ENCODE measurements around the gene KCNIP3. TPM values are rescaled to one million over a fixed set of nuclear protein-coding genes. Genes with fewer than 3 reads are reported as not detected.

The KCNIP3 gene
- total RNA-seq, 3 donors from 2014 or later (not counting 1 experiment from before 2014, with no cell fraction given) = 0.52 to 1.4 TPM; not detected in 1

DNA sequence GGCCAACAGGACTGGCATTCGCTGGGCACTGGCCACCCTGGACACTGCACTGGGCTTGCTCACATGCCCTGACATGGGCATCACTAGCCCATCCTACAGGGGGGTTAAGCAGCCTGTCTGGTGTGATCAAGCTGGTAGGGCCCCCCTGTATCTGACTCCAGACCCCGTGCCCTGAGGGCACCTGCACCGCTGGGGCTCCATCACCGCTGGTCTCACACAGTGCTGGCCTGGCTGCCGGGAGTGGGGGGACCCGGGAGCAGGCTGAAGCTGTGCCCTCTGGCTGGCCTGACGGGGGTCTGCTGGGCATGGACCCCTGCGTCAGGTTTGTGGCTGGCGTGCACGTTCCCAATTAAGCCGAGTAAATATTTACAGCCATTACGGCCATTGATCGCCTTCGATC, 32.3 kb downstream of the KCNIP3 start:
- DNase-seq (no peak), ATAC-seq (no peak)
- H3K4me1 ChIP-seq (ENCODE audit: control insufficient read depth, insufficient read depth, low read length) = no peaks in the 10 kb centered on the region
- 92% methylated on average over 14 of the region's 14 CpGs for WGBS (ENCODE audit: insufficient coverage)
- H3K9me3 ChIP-seq (ENCODE audit: control insufficient read depth, insufficient read depth, low read length) = no peaks in the 10 kb centered on the region
- Mint-ChIP-seq H3K4me3 (no peak overlapping the region), H3K27ac (no peak overlapping the region), H3K36me3 (no peaks in the 10 kb centered on the region), H3K4me1 (no peaks in the 10 kb centered on the region), H3K9me3 (no peaks in the 10 kb centered on the region), H3K27me3 (ENCODE audit: low read depth in 2 of 2) (peaks cover 0 to under 1% of the 10 kb centered on the region in 2 donors)
- no peak overlapping the region for H3K27ac ChIP-seq (ENCODE audit: low read length)
- no peak overlapping the region for H3K4me3 ChIP-seq (ENCODE audit: low read length)
- no peaks in the 10 kb centered on the region for H3K36me3 ChIP-seq (ENCODE audit: control insufficient read depth, insufficient read depth, low read length)
- no peaks in the 10 kb centered on the region for H3K27me3 ChIP-seq (ENCODE audit: control insufficient read depth, insufficient read depth, low read length)
- intact Hi-C loops (cut with micrococcal nuclease) = no loop called here
- TF ChIP-seq, protein P1, sequence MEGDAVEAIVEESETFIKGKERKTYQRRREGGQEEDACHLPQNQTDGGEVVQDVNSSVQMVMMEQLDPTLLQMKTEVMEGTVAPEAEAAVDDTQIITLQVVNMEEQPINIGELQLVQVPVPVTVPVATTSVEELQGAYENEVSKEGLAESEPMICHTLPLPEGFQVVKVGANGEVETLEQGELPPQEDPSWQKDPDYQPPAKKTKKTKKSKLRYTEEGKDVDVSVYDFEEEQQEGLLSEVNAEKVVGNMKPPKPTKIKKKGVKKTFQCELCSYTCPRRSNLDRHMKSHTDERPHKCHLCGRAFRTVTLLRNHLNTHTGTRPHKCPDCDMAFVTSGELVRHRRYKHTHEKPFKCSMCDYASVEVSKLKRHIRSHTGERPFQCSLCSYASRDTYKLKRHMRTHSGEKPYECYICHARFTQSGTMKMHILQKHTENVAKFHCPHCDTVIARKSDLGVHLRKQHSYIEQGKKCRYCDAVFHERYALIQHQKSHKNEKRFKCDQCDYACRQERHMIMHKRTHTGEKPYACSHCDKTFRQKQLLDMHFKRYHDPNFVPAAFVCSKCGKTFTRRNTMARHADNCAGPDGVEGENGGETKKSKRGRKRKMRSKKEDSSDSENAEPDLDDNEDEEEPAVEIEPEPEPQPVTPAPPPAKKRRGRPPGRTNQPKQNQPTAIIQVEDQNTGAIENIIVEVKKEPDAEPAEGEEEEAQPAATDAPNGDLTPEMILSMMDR (IDR thresholded peaks at IDR 0.05) = no peak

DNA sequence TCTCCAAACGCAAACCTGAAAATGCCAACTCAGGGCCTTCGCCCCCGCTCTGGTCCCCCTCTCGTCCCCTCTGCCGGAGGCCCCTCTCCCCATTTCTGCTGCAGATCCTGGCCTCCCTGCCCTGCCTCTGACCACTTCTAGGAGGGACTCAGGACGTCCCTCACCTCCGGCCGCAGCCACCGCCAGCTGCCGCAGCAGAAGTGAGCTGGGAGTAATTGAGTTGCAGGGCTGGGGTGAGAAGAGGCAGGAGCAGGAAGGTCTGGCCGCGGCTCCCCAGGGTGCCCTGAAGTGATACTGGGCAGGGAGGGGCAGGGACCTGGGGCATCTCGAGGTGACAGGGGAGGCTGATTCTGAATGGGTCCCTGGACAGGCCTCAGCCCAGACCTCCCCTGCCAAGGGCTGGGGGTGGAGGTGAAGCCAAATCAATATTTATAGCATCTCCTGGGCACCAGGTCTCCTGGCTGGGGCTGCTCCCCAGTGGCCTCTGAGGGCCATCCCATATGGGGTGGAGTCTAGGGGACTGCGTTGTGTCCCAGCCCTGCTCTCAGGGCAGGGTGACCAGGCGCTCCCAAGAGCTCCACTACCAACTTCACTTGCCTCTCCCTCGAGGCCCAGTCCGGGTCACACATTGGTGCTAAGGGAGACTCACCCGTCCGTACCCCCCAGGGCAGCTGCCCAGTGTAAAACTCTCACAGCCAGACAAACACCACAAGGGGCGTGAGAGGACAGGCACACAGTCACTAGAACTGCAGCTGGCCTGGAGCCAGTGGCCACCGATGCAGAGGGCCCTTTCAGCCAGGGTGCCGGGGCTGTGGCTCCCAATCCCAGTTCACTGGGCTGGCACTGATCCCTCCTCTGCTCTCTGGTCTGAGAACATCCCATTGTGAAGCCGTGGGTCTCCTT, 33.0 kb downstream of the KCNIP3 start:
- H3K9me3 ChIP-seq (ENCODE audit: control insufficient read depth, insufficient read depth, low read length) = no peaks in the 10 kb centered on the region
- no peaks in the 10 kb centered on the region for H3K36me3 Mint-ChIP-seq
- no peaks in the 10 kb centered on the region for H3K36me3 ChIP-seq (ENCODE audit: control insufficient read depth, insufficient read depth, low read length)
- no peaks in the 10 kb centered on the region for H3K4me1 Mint-ChIP-seq
- H3K27ac Mint-ChIP-seq = no peak overlapping the region
- ATAC-seq (no peak), DNase-seq (no peak)
- H3K27me3 ChIP-seq (ENCODE audit: control insufficient read depth, insufficient read depth, low read length) = no peaks in the 10 kb centered on the region
- H3K27ac ChIP-seq (ENCODE audit: low read length) = no peak overlapping the region
- H3K9me3 Mint-ChIP-seq = no peaks in the 10 kb centered on the region
- H3K27me3 Mint-ChIP-seq (ENCODE audit: low read depth in 2 of 2) = peaks cover 0 to 2% of the 10 kb centered on the region in 2 donors
- H3K4me1 ChIP-seq (ENCODE audit: control insufficient read depth, insufficient read depth, low read length) = no peaks in the 10 kb centered on the region
- no peak overlapping the region for H3K4me3 ChIP-seq (ENCODE audit: low read length)
- TF ChIP-seq, protein P1 (IDR thresholded peaks at IDR 0.05) = no peak
- WGBS (ENCODE audit: insufficient coverage) = 87% methylated on average over 23 of the region's 23 CpGs
- H3K4me3 Mint-ChIP-seq = no peak overlapping the region
- intact Hi-C loops (cut with micrococcal nuclease) = no loop called here

DNA sequence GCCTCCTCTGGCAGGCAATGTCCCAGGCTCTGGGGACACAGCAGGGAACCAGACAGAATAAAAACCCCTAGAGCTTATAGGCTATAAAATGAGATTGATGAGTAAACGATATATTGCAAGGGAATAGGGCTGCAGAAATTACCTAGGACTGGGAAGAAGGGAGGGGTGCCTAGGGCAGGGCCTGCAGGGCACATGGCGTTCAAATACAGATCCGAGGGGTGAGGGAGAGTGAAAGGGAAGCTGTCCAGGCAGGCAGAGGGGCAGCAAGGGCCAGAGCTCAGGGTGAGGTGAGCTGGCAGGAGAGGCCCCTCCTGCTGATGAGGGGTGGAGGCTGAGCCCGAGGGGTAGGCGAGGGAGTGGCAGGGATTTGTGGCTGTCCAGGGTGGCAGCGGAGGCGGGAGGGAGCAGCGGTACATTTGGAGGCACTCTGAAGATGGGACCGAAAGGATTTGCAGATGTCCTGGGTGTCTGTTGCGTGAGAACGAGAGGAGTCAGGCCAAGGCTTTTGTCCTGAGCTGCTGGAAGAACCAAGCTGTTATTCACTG, 33.7 kb downstream of the KCNIP3 start:
- Histone ChIP-seq H3K9me3 (ENCODE audit: control insufficient read depth, insufficient read depth, low read length) (no peaks in the 10 kb centered on the region), H3K4me1 (ENCODE audit: control insufficient read depth, insufficient read depth, low read length) (no peaks in the 10 kb centered on the region), H3K27ac (ENCODE audit: low read length) (no peak overlapping the region), H3K4me3 (ENCODE audit: low read length) (no peak overlapping the region), H3K36me3 (ENCODE audit: control insufficient read depth, insufficient read depth, low read length) (no peaks in the 10 kb centered on the region), H3K27me3 (ENCODE audit: control insufficient read depth, insufficient read depth, low read length) (no peaks in the 10 kb centered on the region)
- no peaks in the 10 kb centered on the region for H3K36me3 Mint-ChIP-seq
- 88% methylated on average over 11 of the region's 11 CpGs for WGBS (ENCODE audit: insufficient coverage)
- no peaks in the 10 kb centered on the region for H3K9me3 Mint-ChIP-seq
- intact Hi-C loops (cut with micrococcal nuclease) = no loop called here
- no peak overlapping the region for H3K27ac Mint-ChIP-seq
- H3K27me3 Mint-ChIP-seq (ENCODE audit: low read depth in 2 of 2) = peaks cover 0 to 2% of the 10 kb centered on the region in 2 donors
- no peak overlapping the region for H3K4me3 Mint-ChIP-seq
- no peaks in the 10 kb centered on the region for H3K4me1 Mint-ChIP-seq
- ATAC-seq (no peak), DNase-seq (no peak)
- TF ChIP-seq, protein P1 (IDR thresholded peaks at IDR 0.05) = no peak

Measured in natural killer cell (primary cell).